ENCODE data around the gene SLC1A1.
"Not testable (repeated sequence)": the region's sequence is repeated elsewhere in the genome, so short reads cannot be mapped to it uniquely, and the experiment has no call there.

SLC1A1 gene

DNA sequence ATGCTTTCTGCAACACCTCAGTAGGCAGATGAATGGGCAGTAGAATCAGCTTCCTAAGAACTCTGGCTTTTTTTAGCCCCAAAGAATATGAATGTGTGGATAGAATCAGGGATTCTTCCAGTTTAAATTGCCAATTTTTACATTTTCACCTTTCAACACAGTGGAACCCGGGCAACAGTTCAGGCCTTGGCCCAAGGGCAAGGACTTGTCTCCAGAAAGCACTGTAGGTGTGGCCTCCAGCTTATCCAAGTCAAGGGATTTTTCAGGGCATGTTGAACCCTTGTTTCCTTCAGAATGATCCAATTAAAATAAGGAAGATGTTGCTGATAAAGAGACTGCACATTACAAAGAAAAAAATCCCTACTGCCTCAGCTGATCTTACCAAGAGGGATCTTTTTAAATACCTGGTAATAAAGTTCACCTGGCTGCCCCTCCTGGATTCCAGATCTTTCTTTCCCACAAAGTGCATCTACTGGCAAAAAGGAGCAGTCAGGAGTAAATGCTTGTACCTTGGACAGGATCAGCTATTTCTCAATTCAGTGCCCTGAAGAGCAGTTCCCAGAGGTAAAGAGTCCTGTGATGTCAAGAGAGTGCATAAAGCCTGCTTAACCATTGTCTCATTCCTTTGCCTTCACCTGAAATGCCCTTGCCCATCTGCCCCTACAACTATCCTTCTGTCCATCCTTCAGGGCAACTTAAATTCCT lies 91.7 kb downstream of the SLC1A1 start:
- no peak for DNase-seq

DNA sequence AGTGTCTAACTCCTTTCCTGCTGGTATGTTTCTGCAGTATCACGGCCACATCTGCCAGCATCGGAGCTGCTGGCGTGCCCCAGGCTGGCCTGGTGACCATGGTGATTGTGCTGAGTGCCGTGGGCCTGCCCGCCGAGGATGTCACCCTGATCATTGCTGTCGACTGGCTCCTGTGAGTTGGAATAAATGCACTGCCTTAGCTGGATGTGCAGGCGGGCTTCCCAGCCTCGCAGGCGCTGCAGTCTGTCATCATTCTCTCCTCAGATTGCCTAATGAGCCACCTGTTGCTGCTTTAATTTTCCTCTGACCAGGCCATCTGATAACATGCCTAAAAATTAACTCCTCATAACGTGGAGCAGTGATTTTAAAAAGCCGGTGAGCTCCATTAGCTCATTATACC lies 92.7 kb downstream of the SLC1A1 start:
- DNase-seq: no peak

DNA sequence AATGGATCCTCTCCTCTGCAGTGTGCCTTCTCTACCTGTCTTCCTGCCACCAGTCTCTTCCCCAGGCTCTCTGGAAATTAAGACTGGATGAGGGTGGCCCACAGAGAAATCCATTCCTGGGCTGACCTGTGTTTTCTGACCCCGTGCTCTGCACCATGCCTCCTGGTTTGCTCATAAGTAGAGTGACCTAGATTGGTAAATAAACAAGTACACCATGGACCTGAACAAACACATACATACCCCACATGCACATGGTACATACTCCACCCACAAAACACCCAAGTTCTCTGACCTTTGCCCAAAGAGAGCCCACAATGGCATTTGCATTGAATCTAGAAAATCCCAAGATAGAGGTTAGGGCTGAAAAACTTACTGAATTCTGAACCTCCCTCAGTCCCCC lies 94.4 kb downstream of the SLC1A1 start:
- DNase-seq: no peak

DNA sequence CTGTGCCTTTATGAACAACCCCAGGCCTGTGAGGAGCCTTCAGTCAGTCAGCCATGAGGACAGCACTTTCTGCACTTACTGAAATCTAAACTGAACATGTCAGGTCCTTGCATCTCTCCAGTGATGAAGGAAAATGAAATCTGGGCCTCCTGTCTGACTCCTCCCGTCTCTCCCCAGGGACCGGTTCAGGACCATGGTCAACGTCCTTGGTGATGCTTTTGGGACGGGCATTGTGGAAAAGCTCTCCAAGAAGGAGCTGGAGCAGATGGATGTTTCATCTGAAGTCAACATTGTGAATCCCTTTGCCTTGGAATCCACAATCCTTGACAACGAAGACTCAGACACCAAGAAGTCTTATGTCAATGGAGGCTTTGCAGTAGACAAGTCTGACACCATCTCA lies 94.9 kb downstream of the SLC1A1 start:
- no peak for DNase-seq

DNA sequence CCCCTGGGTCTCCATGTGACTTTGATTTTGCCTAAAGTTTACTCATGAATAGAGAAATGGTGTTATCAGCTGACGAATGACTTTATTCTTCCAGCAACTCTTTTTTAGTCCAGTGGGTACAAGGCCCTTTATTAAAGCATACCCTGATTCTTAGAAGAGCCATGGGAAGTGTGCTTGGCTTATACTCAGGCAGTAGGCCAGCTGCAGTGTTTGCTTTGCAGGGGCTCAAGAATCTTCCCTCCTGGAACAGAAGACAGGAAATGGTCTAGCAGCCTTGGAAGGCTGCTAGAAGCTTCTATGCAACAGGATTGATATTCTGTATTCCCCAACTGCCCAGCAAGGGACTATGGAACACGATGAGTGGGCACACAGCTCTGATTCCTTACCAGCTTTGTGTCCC lies 98.5 kb downstream of the SLC1A1 start:
- DNase-seq: no peak

DNA sequence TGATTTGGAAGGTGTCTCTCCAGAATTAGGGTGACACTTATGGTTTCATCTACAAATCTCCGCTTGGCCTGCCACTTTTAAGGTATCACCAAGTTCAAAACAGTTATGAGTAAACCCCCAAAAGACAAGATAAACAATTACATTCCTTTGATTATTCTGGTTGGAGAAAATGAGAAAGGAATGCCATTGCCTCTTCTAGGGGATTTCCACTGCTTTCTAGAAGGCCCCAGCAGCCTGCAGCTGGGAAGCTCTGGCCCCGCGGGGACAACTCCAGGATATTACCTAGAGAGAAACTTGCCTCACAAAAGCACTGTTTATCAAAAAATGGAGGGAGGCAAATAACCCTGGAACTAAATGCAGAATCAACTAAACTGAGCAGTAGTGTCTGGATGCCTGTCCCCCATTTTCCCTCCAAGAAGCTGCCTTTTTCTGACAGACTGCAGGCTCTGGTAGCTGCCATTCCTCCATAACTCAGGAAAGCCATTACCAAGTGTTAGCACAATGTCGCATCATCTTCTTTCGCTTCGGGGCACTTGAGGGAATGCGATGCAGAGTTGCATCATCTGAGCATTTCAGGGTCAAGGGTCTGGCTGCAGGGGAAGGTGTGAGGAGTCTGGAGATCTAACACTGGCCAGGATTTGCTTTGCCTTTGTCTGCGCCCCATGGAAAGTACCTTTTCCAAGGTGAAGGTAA lies 100.3 kb downstream of the SLC1A1 start:
- peak; percentile 50 for DNase-seq

DNA sequence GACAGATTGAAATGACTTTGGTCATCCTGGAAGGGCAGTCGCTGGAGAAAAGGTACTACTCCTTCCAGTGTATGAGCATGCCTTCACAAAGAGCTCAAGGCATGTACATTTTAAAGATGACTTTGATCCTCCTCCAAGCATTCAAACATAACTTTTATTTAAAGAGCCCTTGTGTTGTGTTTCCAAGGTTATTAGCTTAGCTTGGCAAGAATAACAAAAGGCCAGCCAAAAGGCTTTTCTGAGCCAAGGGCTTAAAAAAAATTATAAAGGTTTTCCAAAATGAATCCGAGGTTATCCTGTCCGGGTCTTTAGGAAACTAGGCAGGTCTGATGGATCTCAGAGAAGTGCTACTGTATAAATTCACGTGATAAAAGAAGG lies 100.8 kb downstream of the SLC1A1 start:
- no peak for DNase-seq

DNA sequence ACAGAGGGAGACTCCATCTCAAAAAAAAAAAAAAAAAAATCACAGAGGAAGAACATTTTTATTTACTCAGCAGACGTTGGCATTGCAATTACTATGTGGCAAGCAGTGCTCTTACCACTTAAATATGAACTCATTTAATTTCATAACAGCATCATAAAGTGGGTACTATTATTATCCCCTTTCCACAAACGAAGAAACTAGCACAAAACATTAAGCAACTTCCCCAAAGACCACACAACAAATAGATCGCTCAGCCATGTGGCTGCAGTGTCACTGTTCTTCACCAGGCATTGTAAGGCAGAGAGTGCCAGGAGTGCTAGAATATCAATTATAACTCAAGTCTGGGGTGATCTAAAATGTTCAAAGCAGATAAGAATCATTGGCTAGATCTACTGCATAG lies 102.0 kb downstream of the SLC1A1 start:
- no peak for DNase-seq

DNA sequence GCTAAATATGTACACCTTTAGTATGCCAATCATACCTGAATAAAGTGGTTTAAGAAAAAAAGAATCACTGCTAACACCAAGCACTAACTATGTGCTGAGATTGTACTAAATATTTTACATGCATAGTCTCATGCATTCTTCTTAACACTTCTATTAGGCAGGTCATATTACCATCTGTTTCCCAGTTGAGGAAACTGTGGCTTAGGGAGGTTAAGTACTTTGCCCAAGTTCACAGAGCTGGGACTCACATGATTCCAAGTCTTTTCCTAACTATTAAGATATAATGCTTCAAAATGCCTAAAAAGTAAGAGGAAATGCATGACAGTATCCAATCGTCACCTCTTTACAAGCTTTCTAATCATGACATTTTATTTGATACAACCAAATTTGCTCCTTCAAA lies 102.6 kb downstream of the SLC1A1 start:
- DNase-seq: peak; percentile 25

DNA sequence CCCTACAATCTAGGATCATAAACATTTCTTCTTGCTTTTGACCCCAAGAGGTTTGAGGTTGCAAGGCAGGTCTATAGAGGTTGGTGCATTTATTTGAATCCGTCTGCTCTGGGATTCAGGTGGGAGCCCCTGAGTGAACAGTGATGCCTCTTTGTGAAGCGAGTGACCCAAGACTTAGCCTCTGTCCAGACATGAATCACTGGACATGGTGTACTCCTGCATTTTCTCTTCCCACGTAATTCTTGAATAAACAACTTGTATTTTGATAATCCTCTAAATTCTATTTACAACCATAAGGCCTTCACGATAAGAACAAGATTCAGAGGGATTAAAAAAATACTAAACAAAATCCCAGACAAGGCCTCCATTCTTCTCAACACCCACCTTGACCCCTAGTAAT lies 104.3 kb downstream of the SLC1A1 start:
- DNase-seq: no peak

DNA sequence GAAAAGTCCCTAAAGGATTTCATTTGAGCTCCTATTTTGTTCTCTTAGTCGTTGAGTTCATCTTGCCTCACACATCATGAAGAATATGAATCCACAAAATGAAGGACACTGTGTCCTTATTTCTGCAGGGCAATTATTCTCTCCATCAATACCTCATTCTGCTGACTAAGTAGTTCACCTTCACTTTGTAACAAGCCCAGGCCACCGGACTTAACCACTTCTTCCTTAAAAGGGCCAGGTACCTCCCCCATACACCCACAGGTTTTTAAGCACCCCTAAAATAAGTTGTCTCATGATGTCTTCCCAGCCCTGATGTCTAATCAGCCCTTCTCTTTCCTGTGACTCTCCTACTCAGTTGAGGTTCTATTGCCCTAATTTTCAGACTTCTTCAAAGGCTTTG lies 104.7 kb downstream of the SLC1A1 start:
- DNase-seq: no peak

DNA sequence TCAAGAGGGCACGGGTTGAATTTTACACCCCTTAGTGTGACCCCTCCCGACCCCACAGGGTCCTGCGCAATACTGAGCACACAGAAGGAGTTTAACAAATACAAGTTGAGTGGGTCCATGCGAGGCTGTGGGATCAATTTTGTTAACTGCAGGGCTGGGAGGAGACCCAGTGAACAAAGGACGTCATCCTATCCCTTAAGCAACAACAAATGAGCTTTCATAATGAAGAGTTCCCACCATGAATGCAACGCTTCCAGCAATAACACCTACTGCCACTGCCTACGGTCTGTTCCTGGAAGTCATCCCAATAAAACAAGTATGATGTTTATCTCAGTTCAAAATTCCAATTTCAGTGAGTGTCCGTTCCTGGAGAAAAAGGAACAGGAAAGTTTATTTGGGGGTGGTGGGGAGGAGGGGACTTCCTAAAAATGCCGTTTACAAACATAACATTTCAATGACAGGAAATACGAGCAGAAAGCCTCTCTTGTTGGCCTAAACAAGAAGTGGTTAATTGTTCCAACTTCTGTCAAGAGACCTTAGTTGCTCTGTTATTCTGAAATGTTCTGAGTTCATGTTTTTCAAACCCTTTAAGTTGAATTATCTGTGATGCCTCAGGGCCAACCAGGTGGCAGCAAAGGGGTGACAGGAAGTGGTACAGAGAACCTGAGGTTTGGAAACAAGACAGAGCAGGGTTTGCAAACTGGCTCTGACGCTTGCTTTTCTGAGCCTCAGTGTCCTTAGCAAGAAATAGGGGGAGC lies 106.1 kb downstream of the SLC1A1 start:
- DNase-seq: no peak

DNA sequence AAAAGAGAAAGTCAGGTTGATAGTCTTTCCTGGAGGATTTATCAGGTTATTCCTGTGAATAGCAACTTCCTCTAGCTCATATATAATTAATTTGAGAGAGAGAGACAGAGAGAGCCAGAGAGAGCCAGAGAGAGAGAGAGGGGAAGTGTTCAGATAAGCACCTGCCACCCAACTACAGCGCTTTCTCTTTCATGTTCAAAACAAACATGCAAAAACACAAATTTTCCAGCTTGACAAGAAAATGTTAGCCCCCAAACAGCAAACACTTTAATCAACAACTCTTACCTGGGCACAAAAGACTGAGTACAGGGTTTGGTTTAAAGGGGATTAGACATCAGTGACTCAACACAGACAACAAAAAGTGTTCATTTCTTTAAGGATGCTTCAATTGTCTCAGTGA lies 110.1 kb downstream of the SLC1A1 start:
- DNase-seq: no peak

DNA sequence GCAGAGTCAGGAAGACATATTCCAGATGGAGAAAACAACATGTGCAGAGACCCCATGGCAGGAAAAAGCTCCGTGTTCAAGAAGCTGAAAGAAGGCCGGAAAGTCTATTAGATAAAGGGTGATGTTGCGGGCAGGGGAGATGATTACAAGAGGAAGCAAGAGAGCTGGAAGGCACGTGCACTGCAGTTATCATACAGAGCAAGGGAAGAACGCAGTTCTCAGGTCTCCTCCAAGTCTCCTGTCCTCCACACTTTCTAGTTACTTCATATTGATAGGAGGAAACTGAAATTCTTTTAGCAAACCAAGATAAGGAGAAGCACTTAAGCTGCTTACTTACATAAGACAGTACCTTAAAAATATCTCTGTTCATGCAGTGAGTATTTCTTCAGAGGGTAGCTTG lies 113.6 kb downstream of the SLC1A1 start:
- no peak for DNase-seq

DNA sequence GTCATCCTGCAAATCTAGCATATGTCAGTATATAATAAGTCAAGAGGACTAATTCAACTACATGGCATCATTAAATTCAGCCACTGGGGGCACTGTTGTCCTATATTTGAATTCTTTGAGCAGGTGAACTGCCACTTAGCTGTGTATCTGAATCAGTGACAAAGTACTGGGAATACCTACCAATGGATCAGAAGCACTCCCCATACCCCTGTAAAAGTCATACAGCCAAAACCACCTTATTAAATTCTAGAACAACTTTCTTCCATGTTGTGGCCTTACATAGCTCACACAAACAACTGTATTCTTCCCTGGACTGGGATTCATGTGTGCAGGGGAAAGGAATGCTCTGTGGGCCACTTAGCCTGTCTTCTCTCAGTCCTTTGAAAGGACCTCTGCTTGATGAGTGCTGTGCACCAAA lies 114.4 kb downstream of the SLC1A1 start:
- DNase-seq: peak; percentile 65

DNA sequence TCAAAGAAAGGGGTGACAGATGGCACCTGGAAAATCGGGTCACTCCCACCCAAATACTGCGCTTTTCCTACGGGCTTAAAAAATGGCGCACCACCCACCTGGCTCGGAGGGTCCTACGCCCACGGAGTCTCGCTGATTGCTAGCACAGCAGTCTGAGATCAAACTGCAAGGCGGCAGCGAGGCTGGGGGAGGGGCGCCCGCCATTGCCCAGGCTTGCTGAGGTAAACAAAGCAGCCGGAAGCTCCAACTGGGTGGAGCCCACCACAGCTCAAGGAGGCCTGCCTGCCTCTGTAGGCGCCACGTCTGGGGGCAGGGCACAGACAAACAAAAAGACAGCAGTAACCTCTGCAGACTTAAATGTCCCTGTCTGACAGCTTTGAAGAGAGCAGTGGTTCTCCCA lies 115.8 kb downstream of the SLC1A1 start:
- not testable (repeated sequence) for DNase-seq

DNA sequence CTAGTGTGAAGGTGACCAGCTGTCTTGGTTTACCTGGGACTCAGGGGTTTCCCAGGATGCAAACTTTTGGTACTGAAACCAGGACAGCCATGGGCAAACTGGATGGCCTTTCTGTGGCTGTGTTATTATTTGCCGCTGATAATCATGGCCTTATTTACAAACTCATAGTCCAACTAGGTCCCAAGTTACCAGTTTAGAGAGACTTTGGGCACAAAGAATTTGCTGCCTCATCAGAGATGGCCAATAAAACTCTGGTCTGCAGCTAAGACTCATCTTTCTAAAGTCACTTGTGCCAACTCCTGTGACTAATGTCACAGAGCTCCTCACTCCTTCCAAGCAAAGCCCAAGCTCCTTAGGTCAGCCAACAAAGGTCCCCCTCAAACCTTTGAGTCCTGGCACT lies 124.4 kb downstream of the SLC1A1 start:
- peak; percentile 13 for DNase-seq

DNA sequence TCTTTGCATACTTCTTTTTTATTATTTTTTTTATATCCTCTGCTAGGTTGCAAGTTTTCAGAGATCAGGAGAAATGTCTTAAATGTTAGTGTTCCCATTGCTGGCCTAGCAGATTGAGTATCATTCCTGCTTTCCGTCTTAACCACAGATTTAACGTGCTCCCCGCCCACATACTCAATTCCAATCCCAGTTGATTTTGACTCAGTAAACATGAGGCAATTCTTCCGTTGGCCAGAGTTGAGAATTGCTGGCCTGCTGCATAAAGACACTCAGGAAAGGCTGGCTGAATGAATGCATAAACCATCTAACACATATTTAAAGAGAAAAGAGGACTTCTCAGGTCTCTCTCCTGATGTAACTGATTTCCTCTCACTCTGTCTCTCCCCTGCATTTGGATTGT lies 125.0 kb downstream of the SLC1A1 start:
- peak; percentile 45 for DNase-seq

DNA sequence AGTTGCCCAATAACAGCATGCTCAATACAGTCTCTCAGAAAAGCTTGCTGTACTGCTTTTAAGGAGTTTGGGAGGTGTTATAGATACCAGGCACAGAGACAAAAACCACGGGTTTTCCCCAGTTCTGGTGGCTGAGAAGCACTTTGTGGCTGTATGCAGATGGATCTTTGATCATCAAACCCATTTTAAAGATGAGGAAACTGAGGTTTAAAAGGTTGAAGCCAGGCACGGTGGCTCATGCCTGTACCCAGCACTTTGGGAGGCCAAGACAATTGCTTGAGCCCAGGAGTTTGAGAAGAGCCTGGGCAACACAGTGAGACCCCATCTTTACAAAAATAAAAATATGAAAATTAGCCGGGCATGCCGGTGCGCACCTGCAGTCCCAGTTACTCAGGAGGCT lies 125.5 kb downstream of the SLC1A1 start:
- no peak for DNase-seq

DNA sequence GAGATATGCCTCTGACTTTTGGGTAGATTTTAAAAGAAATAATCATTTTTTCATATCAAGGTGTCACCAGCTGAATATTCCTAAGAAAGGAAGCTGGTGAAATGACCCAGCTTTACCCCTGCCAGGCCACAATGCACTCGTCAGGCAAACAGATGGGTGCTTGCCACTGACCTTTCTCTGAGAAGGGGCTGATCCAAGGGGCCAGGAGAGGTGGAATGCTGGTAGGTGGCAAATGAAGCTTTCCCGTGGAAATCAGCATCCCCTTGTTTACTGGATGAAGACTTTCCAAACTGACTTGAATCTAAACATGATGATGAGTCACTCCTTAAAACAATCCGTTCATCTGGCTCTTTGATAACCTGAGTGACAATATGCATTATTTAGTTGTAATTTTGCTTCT lies 127.5 kb downstream of the SLC1A1 start:
- no peak for DNase-seq

DNA sequence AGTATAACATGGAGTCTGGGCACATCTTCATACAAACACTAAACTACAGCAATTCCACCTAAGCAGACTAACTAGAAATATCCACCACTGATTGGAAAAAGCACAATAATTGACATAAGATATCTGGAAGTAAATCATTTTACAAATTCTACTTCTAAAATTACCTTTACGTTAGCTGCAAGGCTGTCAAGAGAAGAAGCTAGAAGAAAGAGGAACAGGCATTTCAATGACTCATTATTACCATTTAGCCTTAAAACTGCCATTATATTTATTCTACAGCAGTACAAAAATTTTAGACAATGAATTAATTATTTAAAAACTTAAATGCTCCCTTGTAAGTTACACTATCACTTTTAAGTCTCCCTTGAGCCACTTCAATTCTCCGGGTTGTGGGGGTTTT lies 128.4 kb downstream of the SLC1A1 start:
- DNase-seq: no peak

DNA sequence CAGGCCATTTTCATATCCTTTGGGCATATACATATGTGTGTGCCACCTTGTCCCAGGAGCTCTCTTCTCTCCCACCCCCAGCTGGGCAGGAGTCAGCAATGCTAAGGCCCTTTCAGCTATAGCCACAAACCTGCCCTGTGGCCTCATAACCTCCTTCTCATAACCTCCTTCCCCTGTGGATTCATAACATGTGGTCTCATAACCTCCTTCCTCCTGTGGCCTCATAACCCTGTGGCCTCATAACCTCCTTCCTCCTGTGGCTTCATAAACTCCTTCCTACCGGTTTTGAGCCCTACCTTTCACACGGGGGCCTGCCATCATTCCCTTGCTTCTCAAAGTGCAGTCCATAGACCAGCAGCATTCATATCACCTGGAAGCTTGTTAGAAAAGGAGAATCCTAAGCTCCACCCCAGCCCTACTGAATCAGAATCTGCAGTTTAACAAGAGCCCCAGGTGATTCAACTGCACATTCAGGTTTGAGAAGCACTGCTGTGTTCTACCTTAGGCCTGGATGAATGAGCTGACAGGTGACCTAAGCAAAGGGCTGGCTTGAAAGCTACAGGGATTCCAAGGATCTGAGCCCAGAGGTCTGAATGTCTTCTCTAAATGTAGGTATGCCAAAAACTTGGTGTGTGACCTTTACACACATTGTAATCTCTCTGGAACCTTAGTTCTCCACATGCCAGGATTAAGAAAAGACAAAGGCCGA lies 129.9 kb downstream of the SLC1A1 start:
- DNase-seq: no peak

DNA sequence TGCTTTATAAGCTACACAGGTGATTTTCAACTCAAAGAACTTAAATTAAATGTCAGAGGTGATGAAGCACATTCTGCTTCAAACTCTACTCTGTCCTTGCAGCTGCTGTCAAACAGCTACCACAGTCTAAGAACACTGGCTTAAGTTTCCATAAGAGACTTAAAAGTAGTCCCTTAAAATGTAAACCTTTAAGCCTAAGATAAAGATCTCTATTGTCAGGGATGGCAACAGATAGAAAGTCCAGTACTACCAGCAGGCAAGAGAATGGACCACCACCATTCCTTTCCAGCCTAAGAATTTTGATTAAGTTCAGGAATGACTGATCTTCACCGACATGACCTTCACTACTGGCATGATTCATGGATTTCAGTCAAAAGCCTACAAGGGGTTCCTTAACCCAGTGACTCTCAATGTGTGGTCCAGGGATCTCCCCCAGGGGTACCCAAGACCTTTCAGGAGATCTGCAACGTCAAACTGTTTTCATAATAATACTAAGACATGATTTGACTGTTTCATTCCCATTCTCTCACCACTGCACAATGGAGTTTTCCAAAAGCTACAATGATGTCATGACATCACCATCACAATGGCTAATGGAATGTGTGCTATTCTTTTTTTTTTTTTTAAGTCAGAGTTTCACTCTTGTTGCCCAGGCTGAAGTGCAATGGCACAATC lies 130.8 kb downstream of the SLC1A1 start:
- peak; percentile 43 for DNase-seq

All from EL (cell line).